HG03521 (cell line): Measurements from ENCODE around the gene ZNF784.
A peak's percentile ranks its signal among the peaks of the same experiment; 100 is the strongest.

Experiments
- ATAC-seq: cut with Tn5 transposase; IDR thresholded peaks from one replicate; pipeline ENCODE4 v1.9.1; 2021; ENCODE audit warnings: mild to moderate bottlenecking, moderate library complexity; ENCODE audit not compliant: unreplicated experiment

ZNF784 gene, protein sequence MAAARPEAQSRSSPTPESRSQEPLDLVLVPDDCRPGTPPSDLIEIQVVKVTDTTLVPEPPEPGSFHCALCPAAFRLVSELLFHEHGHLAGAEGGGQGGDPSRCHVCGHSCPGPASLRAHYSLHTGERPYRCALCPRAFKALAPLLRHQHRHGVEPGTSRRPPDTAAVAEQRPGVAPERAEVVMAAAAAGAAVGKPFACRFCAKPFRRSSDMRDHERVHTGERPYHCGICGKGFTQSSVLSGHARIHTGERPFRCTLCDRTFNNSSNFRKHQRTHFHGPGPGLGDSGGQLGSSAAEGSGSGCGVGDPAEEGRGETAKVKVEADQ

DNA sequence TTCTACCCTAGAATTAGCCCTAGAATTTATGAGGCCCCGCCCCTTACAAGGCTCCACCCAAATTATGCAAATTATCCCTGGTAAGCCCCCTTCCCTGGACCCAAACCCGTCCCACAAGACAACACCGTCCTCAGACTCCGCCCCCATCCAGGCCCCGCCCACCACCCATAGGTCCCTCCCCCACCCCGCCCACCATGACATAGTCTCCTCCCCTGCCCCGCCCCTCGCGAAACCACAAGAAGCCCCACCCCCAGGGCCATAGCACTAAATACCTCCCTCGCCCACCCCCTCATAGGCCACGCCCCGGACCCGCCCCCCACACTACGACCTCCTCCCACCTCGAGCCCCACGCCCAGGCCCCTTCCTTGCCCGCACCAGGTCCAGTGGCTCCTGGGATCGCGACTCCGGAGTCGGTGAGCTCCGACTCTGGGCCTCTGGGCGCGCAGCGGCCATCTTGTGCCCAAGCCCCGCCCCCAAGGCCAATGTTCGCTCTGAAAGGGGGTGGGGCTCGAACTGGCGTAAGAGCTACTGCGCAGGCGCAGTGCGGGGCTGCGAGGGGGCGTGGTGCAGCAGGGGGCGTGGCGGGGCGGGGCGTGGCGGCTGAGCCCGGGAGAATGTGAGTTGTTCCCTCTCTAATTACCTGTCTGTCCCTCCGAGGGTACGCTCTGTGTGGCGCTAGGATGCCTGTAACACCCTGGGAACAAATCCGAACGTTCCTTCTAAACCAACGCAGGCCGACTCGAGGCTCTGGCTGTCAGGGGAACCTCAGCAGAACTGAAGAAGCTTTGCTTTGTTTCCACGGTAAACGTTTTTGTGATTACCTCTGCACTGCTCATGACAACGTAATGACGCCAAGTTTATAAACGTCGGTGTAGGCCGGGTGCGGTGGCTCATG lies at the start of gene ZNF784:
ZNF784 (minus strand) TSS at position 458 of the 895 bp plus-strand sequence; CDS start at position 453, 5 bp downstream.
- peak; percentile 61 for ATAC-seq

DNA sequence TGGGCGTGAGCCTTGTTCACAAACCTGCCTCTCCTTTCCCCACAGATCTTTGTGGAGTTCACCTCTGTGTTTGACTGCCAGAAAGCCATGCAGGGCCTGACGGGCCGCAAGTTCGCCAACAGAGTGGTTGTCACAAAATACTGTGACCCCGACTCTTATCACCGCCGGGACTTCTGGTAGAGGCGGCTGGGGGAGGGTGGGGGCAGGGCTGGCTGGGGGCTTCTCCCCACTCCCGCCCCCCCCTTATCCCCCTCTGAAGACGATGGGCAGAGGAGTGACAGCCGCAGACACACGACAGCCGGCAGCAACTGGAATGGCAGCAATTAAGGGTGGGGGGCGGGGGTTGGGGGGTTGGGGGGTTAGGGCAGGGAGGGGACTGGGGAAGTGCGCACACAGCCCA lies 49.5 kb upstream of the ZNF784 start:
- ATAC-seq, result no peak

DNA sequence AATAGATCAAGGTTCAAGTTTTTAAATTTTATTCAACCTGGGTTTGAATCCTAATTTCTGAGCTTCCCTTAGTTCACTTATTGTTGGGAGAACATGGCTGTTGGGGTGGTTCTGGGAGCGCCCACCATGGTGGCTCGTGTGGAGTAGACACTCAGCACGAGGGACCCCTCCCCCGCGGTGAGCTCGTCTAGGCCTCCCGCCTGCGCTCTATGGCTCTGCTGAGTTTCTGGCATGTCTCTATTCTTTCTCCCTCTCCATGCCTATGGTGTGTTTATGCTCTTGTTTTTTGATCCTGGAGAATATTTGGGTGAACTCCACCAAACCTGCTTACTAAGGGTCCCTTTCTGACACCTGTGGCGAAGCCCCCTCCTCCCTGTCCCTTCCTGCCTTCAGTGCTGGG lies 49.1 kb upstream of the ZNF784 start:
- ATAC-seq, result no peak

DNA sequence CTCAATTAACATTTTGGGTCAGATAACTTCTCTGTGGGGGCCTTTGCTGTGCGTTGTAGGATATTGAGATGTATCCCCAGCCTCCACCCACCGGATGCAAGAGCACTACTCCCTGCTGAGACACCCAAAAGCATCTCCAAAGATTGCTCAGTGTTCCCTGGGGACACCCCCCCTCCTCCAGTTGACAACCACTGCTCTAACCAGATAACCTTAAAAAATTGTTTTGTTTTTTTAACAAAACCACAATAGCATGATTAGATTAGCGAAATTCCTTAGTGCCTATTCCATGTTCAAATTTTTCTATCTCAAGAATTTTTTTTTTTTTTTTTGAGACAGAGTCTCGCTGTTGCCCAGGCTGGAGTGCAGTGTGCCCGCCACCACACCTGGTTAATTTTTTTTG lies 48.1 kb upstream of the ZNF784 start:
- ATAC-seq, result no peak

DNA sequence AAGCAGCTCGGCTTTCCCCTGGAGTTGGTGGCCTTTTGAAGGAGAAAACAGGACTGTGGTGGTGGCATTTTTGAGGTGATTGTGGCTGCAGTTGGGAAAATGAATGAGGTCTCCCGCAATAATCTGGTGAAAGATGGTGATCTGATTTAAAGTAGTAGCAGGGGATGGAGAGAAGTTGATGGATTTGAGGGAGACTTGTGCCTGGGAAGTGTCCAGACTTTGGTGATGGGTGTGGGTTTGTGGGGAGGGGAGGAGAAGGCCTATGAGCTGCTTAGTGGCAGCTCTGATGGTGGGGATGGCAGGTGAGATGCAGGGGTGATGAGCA lies 46.6 kb upstream of the ZNF784 start:
- no peak for ATAC-seq

DNA sequence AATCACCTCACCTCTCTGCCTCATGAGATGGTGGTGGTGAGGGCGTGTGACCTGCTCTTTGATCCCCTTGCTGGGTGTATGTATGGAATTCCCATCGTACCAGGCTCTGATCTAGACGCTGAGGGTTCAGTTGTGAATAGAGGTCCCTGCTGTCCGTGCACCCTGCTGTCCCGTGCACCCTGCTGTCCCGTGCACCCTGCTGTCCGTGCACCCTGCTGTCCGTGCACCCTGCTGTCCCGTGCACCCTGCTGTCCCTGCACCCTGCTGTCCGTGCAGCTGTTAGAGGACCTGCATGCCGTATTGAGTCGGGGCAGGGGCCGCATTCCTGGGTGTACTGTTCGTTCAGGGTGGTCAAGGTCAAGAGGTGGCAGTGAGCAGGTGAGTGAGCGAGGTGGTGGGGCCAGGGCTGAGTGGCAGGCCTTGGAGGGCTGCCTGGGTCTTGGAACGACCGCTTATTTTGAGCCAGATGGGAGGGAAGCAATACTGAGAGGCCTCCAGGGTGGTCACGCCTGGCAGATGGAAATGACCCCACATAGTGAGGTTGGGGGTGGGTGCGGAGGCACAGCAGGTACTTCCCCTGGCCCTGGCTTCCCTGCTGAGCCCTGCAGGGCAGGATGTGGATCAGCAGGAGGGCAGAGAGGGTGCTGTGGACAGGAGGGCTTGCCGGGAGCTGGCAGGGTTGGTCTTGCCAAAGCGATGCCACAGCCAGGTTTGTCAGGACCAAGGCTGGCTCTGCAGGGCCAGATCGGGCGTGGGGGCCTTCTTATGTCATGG lies 46.1 kb upstream of the ZNF784 start:
- no peak for ATAC-seq

DNA sequence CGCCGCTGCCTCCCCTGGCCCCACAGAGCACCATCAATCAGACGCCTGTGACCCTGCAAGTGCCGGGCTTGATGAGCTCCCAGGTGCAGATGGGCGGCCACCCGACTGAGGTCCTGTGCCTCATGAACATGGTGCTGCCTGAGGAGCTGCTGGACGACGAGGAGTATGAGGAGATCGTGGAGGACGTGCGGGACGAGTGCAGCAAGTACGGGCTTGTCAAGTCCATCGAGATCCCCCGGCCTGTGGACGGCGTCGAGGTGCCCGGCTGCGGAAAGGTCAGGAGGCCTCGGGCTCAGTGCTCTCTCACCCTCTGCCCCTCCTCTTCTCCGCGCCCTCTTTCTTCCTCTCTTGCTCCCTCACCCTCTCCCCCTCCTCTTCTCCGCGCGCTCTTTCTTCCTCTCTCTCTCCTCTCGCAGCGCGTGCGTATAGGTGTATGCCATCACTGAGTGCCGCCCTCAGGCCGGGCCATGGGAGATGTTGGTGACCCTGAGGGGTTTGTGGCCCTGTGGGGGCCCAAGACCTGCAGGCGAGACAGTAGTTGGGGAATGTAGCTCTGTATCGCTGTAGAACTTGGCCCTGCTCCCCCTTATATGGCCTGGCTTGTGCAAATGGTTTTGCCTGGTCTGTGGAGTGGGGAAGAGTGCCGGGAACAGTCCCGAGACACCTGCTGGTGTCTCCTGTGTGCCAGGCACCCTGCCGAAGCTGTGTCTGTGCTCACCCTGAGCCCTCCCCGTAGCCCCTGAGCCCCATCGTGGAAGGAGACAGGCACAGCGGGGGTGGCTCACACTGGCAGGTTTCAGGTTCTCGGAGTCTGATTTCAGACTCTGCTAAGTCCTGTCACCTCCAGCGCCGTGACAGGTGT lies 45.3 kb upstream of the ZNF784 start:
- ATAC-seq, result no peak

DNA sequence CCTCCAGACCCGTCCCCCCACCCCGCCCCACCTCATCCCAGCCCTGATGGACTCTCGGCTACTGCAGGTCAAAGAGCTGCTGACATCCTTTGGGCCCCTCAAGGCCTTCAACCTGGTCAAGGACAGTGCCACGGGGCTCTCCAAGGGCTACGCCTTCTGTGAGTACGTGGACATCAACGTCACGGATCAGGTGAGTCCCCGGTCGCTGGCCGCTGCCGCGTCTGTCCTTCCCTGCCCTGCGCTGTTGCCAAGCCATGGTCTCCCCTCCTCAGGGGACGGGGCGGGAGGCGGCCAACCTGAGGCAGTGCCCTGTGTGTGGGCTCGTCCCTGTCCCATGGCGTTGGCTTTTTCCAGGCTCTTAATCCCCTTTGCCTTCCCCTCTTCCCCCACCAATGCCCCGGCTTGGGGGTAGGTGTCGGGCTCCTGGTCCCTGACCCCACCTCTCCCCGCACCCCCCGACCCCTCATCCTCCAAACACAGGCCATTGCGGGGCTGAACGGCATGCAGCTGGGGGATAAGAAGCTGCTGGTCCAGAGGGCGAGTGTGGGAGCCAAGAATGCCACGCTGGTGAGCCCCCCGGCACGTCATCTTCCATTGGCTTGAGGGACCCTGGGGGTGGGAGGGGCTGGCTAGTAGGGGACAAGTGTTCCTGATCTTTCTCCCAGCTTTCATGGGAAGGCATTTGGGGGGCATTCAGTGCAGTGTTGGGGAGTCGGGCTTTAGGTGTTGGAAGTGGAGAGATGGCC lies 44.4 kb upstream of the ZNF784 start:
- no peak for ATAC-seq

DNA sequence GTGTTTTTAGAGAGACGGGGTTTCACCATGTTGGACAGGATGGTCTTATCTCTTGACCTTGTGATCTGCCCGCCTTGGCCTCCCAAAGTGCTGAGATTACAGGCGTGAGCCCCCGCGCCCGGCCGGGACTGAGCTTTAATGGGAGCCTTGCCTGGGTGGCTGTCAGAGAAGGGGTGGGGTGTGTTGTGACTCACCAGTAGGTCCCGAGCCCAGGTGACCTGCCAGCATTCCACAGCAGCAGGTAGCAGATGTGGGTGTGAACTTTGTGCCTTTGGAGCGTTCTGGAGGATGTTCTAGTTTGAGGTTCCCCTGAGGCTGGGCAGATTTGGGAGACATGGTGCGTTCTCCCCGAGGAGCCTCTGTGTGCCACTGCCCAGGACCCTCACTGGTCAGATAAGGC lies 43.6 kb upstream of the ZNF784 start:
- ATAC-seq, result no peak

DNA sequence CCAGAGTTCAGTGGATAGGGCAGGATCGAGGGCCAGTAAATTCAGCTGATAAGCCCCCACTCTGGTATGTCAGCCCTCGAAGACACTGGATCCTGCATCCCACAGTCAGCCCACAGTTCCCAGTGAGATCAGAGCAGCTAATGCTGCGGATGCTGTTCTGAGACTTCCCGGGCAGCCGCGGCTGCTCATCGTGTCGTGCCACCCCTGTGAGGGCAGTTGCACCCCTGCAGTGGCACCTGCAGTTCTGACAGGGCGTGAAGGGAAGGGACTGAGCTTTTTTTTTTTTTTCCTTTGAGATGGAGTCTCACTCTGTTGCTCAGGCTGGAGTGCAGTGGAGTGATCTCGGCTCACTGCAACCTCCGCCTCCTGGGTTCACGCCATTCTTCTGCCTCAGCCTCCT lies 43.1 kb upstream of the ZNF784 start:
- no peak for ATAC-seq

DNA sequence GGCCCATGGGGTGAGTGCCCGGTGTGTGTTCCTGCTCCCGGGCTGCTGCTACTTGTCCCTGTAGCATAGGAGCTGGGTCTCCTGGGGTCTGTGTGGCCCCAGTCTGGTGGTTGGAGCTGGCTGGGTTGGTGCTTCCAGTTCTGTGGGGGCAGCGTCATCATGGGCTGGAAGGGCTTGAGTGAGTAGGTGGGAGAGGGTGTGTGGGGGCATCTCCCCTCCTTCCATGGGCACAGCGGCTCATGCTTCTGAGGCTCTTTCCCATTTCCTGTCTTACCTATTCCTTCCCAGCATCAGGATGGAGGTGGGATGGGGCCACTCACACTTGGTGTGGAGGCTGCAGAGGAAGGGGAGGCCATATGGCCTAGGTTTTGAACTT lies 42.6 kb upstream of the ZNF784 start:
- no peak for ATAC-seq

DNA sequence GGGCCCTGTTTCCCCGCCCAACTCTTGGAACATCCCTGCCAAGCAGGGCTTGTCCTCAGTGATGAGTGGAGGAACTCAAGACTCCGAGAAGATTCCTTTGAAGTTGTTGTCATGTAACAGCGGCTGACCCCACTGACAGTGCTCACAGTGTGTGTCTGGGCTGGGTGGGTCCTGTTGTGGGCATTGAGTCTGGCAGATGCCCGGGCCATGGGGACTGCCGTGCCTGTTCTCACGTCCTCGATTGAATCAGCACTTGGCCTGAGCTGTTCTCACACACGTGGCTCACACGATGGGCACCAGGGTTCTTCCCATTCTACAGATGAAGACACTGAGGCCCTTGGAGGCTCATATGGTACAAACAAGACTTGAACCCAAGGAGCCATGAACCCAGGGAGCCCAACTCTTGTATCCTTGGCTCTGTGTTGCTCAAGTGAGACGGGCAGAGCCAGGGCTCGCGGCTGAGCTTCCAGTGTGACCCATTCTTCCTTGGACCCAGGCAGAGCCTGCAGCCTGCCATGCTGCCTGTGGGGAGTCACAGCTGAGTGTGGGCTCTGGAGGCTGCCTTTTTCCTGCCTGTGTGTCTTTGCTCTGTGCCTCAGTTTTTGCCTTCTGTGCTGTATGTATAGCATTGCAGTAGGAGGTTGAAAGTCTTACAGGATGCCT lies 42.1 kb upstream of the ZNF784 start:
- ATAC-seq, result no peak

DNA sequence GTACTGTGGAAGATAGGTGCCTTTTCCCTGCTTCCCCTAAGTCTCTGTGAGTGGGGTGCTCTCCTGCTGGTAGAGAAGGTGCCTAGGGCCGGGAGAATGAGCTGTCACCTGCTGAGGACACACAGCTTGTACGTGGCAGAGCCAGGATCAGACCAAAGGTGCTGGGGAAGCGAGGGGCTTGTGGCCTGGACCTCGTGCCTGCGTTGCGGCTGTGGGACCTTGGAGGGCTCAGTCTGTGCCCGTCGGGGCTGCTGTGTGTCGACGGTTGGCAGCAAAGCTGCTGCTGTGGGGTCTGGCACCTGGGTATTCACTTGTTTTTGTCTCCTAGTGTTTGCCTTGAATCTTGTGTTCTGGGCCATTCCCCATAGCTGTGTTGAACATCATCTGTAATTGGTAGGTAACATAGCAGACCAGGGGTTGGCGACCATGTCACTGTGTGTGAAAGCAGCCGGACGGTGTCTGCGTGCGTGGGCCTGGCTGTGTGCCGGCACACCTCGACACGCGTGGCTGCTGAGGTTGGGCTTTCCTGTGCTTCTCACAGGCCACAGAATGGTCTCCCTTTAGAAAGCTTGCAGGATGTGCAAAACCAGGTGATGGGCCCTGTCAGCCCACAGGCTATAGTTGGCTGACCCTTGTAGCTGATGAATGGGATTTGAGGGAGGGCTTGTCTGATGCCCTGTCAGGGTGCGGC lies 39.6 kb upstream of the ZNF784 start:
- no peak for ATAC-seq

DNA sequence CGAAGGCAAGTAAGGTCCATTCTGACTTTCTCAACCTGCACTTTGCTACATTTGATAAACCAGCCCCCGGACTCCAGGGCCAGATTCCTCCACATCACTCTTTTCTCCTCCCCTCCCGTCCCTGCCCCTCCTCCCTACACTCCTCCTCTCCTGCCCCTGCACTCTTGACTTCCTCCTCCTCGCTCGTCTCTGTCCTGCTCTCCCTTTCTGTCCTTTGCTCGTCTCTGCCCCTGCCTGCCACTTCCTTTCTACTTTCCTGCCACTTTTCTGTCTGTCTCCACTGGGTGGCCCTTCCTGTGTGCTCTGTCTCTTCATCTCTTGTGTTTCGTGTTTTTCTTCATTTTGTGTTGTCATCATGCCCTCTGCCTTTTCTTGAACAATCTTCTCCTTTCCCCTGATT lies 37.5 kb upstream of the ZNF784 start:
- no peak for ATAC-seq

DNA sequence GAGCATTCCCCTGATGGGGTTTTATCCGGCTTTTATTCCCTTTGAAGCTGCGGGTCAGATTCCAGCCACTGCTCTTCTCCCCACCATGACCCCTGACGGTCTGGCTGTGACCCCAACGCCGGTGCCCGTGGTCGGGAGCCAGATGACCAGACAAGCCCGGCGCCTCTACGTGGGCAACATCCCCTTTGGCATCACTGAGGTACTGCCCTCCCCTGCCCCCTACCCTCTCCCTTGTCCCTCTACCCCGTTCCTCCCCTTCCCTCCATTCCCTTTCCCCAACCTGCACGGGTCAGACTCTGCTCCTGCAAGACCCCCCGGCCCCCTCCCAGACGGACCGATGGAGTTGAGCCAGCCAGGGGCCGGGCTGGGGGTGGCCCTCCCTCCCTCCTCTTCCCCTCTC lies 36.6 kb upstream of the ZNF784 start:
- ATAC-seq, result no peak

DNA sequence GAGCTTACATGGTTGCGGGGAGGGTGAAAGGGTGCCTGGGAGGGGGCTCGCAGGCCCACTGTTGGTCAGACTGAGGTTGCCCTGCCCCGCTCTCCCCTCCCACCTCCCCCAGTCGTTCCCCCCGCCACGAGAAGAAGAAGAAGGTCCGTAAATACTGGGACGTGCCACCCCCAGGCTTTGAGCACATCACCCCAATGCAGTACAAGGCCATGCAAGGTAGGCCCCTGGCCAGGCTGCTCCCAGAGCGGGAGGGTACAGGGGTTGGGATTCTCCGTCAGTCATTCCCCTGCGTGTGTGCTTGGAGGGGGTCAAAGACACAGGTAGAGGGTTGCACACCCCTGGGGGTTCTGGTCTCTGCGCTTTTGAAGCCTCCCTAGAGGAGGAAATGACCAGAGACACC lies 36.0 kb upstream of the ZNF784 start:
- no peak for ATAC-seq

DNA sequence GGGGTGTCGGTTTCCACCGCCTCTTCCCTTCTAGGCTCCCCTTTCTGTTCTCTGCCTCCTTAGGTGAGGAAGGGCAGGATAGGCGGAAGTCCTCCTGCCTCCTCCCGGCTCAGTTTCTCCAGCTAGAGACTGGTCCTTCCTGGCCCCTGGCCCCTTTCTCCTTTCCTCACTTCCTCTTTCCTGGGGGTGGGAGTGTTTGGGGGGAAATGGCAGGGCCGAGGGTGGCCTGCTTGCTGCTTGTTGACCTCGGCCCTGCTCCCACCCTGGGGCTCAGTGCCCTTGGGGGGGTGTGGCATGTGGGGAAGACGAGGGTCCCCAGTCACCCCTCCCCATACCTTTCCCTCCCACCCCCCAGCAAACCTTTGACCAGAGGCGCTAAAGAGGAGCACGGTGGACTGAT lies 35.5 kb upstream of the ZNF784 start:
- ATAC-seq, result no peak

DNA sequence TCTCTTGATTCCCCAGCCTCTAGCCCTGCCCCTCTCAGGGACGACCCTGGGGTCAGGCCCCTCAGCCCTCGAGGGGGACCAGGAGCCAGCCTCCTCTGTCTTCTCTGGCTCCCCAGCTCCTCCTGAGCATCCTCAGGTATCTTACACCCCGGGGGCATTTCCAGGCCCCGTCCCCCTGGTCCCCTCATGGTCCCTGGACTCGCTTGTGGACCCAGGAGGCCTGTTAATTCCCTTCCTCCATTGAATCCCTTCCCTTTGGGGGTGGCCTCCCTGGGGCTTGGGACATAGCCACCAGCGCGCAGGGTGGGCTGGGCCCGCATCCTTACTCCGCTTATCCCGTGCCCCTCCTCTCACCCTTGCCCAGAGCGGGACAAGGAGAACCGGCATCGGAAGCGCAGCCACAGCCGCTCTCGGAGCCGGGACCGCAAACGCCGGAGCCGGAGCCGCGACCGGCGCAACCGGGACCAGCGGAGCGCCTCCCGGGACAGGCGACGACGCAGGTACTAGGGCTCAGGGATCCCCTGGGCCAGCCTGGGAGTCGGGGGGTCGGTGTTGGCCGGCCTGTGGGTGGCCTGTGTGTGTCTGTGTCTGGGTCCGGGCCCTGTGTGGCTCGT lies 34.6 kb upstream of the ZNF784 start:
- no peak for ATAC-seq
